Breast epithelium (tissue), 4 donors: ENCODE data around the gene DKK2. TPM values are rescaled to one million over a fixed set of nuclear protein-coding genes. Genes with fewer than 3 reads are reported as not detected.

Source experiments
- DNase-seq, 2 donors: peaks; one replicate each; pipeline ENCODE4 v3.0.0-alpha.2; 2019; ENCODE audit warnings: low spot score in 2 of 2
- H3K27ac ChIP-seq, 2 donors: fragments of 200-600 bp; sonication (generic) in 1 of 2; one replicate each; pipeline ENCODE4 v1.5.1; 2016 to 2019; ENCODE audit warnings: mild to moderate bottlenecking in 1 of 2
- H3K27me3 ChIP-seq, 2 donors: fragments of 200-600 bp; sonication (generic) in 1 of 2; one replicate each; pipeline versions ENCODE4 v1.5.1 to v1.6.0; 2017 to 2019; ENCODE audit warnings: control low read depth in 1 of 2, mild to moderate bottlenecking in 1 of 2
- H3K36me3 ChIP-seq: fragments of 200-600 bp; one replicate; pipeline ENCODE4 v1.5.1; 2019
- H3K4me1 ChIP-seq, 2 donors: fragments of 200-600 bp; sonication (generic); one replicate each; pipeline ENCODE4 v1.5.1; 2016 to 2019; ENCODE audit warnings: control low read depth in 1 of 2
- H3K4me3 ChIP-seq, 3 donors: fragments of 200-600 bp; sonication (generic); 1 replicate in 2 of 3; 2 replicates in 1 of 3; pipeline ENCODE4 v1.5.1; 2016 to 2019; ENCODE audit warnings: mild to moderate bottlenecking in 3 of 3, moderate library complexity in 2 of 3
- H3K9me3 ChIP-seq, 2 donors: fragments of 200-600 bp; sonication (generic) in 1 of 2; one replicate each; pipeline ENCODE4 v1.5.1; 2016 to 2019; ENCODE audit warnings: control low read depth in 1 of 2
- CTCF ChIP-seq, 3 donors: fragments of 450-650 bp; IDR thresholded peaks; one replicate each; pipeline ENCODE4 v1.5.1; 2016 to 2017; ENCODE audit warnings: antibody characterized with exemption in 3 of 3, mild to moderate bottlenecking in 3 of 3, moderate library complexity in 3 of 3
- POLR2A ChIP-seq: fragments of 450-650 bp; IDR thresholded peaks from one replicate; pipeline ENCODE4 v1.6.1; 2016; ENCODE audit warnings: antibody characterized with exemption, mild to moderate bottlenecking, moderate library complexity
- POLR2AphosphoS5 ChIP-seq, 3 donors: sonication (generic); formaldehyde crosslinking; IDR thresholded peaks; one replicate each; pipeline ENCODE4 v1.6.1; 2017; ENCODE audit warnings: antibody characterized with exemption in 3 of 3
- intact Hi-C: fragments of 100-400 bp; cut with DNase I; formaldehyde crosslinking; loops from one replicate; pipeline ENCODE4 v1.15.1; 2023; ENCODE audit warnings: low total_unique reads
- total RNA-seq, 3 donors: library from RNA; depleted of rRNA; stranded (reverse); fragments of >200 nt; gene quantifications; one replicate each; pipeline ENCODE4 v1.1.0, GENCODE V29; 2016

The DKK2 gene
- total RNA-seq, 3 donors from 2014 or later: 1.6 to 5.8 (median 1.6) TPM

GRCh38 chr4:107006218-107006617 is 29.9 kb downstream of the DKK2 start:
- Histone ChIP-seq H3K27ac (no peak overlapping the region), H3K9me3 (no peaks in the 10 kb centered on the region), H3K27me3 (no peaks in the 10 kb centered on the region), H3K4me3 (no peak overlapping the region), H3K36me3 (no peaks in the 10 kb centered on the region), H3K4me1 (no peaks in the 10 kb centered on the region)
- TF ChIP-seq CTCF (IDR thresholded peaks at IDR 0.05) (no peak), POLR2A (no peak), POLR2AphosphoS5 (IDR thresholded peaks at IDR 0.05) (no peak)
- intact Hi-C loops: no loop called here
- no peak for DNase-seq

GRCh38 chr4:106996490-106996889 is 39.6 kb downstream of the DKK2 start:
- intact Hi-C loops: no loop called here

GRCh38 chr4:106993827-106994226 is 42.3 kb downstream of the DKK2 start:
- Histone ChIP-seq H3K9me3 (no peaks in the 10 kb centered on the region), H3K4me3 (no peak overlapping the region), H3K4me1 (no peaks in the 10 kb centered on the region), H3K36me3 (no peaks in the 10 kb centered on the region), H3K27ac (no peak overlapping the region), H3K27me3 (no peaks in the 10 kb centered on the region)
- intact Hi-C loops: no loop called here
- no peak for DNase-seq
- TF ChIP-seq POLR2AphosphoS5 (IDR thresholded peaks at IDR 0.05): no peak
- TF ChIP-seq CTCF (IDR thresholded peaks at IDR 0.05): no peak
- no peak for TF ChIP-seq POLR2A

More at GRCh38 chr4:106996490-106996889, 39.6 kb downstream of the DKK2 start:
- no peak for DNase-seq
- Histone ChIP-seq H3K27me3 (no peaks in the 10 kb centered on the region), H3K27ac (no peak overlapping the region), H3K9me3 (no peaks in the 10 kb centered on the region), H3K36me3 (no peaks in the 10 kb centered on the region), H3K4me3 (no peak overlapping the region), H3K4me1 (no peaks in the 10 kb centered on the region)
- TF ChIP-seq POLR2AphosphoS5 (IDR thresholded peaks at IDR 0.05) (no peak), POLR2A (no peak), CTCF (IDR thresholded peaks at IDR 0.05) (no peak)

- H3K27ac ChIP-seq: no peak overlapping the region
- TF ChIP-seq POLR2AphosphoS5 (IDR thresholded peaks at IDR 0.05) (no peak), POLR2A (no peak), CTCF (IDR thresholded peaks at IDR 0.05) (no peak)
- no peak overlapping the region for H3K4me3 ChIP-seq
- no peaks in the 10 kb centered on the region for H3K4me1 ChIP-seq
- no peaks in the 10 kb centered on the region for H3K36me3 ChIP-seq
- no peaks in the 10 kb centered on the region for H3K9me3 ChIP-seq
- intact Hi-C loops: no loop called here
- H3K27me3 ChIP-seq: no peaks in the 10 kb centered on the region
- DNase-seq: no peak
Observed at GRCh38 chr4:106987311-106987710, 48.8 kb downstream of the DKK2 start.

- no peak for TF ChIP-seq POLR2AphosphoS5 (IDR thresholded peaks at IDR 0.05)
- intact Hi-C loops: no loop called here
- Histone ChIP-seq H3K36me3 (no peaks in the 10 kb centered on the region), H3K4me1 (no peaks in the 10 kb centered on the region), H3K4me3 (no peak overlapping the region), H3K27ac (no peak overlapping the region), H3K27me3 (no peaks in the 10 kb centered on the region), H3K9me3 (no peaks in the 10 kb centered on the region)
- no peak for DNase-seq
Observed at GRCh38 chr4:106986486-106986885, 49.6 kb downstream of the DKK2 start.

- Histone ChIP-seq H3K27ac (no peak overlapping the region), H3K36me3 (no peaks in the 10 kb centered on the region), H3K4me3 (no peak overlapping the region), H3K27me3 (no peaks in the 10 kb centered on the region), H3K9me3 (no peaks in the 10 kb centered on the region), H3K4me1 (no peaks in the 10 kb centered on the region)
- DNase-seq: no peak
- intact Hi-C loops: no loop called here
- TF ChIP-seq POLR2A (no peak), POLR2AphosphoS5 (IDR thresholded peaks at IDR 0.05) (no peak), CTCF (IDR thresholded peaks at IDR 0.05) (no peak)
Observed at GRCh38 chr4:106985830-106986229, 50.3 kb downstream of the DKK2 start.
